T-helper 2 cell treated with Interferon-gamma antibody and Interleukin-4, amounts not matched to agents 5 μg/mL and 100 μg/mL, for 36 hours (primary cell): Measurements from ENCODE around the gene STOX1.
A peak's percentile ranks its signal among the peaks of the same experiment; 100 is the strongest.
"Not testable (repeated sequence)": the region's sequence is repeated elsewhere in the genome, so short reads cannot be mapped to it uniquely, and the experiment has no call there.

ENCODE experiments used
- DNase-seq: peaks from one replicate; pipeline ENCODE4 v3.0.0; 2021; ENCODE audit warnings: low spot score
- H3K27ac Mint-ChIP-seq: one replicate; pipeline ENCODE4 v1.8.0; 2021; ENCODE audit warnings: mild to moderate bottlenecking, mixed read lengths
- H3K27me3 Mint-ChIP-seq: one replicate; pipeline ENCODE4 v1.8.0; 2021; ENCODE audit warnings: low read depth, mixed read lengths
- H3K36me3 Mint-ChIP-seq: one replicate; pipeline ENCODE4 v1.8.0; 2021; ENCODE audit warnings: low read depth, mixed read lengths
- H3K4me1 Mint-ChIP-seq: one replicate; pipeline ENCODE4 v1.8.0; 2021; ENCODE audit warnings: low read depth, mixed read lengths
- H3K4me3 Mint-ChIP-seq: one replicate; pipeline ENCODE4 v1.8.0; 2022; ENCODE audit warnings: mild to moderate bottlenecking, moderate library complexity, mixed read lengths
- H3K9me3 Mint-ChIP-seq: one replicate; pipeline ENCODE4 v1.8.0; 2021; ENCODE audit warnings: mixed read lengths

The STOX1 gene

GRCh38 chr10:68877482-68878110, 50.3 kb downstream of the STOX1 start:
- Mint-ChIP-seq H3K9me3 (no peaks in the 10 kb centered on the region), H3K36me3 (no peaks in the 10 kb centered on the region), H3K27ac (no peak overlapping the region), H3K27me3 (peaks cover 11% of the 10 kb centered on the region), H3K4me3 (no peak overlapping the region), H3K4me1 (no peaks in the 10 kb centered on the region)
- DNase-seq, result no peak

- peaks cover 11% of the 10 kb centered on the region for H3K27me3 Mint-ChIP-seq
- no peak overlapping the region for H3K4me3 Mint-ChIP-seq
- H3K36me3 Mint-ChIP-seq, result no peaks in the 10 kb centered on the region
- no peaks in the 10 kb centered on the region for H3K9me3 Mint-ChIP-seq
- no peak for DNase-seq
- no peaks in the 10 kb centered on the region for H3K4me1 Mint-ChIP-seq
- H3K27ac Mint-ChIP-seq, result no peak overlapping the region
Observed at GRCh38 chr10:68878496-68878895, 51.2 kb downstream of the STOX1 start.

DNA sequence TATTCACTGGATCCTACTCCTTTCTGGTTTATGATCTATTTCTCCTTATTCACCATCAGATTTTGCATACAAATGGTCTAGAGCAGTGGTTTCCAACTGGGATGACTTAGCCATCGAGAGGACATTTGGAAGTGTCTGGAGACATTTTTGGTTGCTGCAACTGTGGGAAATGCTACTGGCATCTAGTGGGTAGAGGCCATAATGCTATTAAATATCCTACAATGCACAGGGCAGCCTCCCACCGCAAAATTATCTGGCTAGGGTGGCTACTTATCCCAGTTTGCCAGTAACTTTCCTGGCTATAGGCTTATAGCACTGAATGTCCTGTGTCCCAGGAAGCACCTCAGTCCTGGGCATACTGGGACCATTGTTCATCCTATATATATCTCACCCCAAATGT, 52.3 kb downstream of the STOX1 start:
- peaks cover 11% of the 10 kb centered on the region for H3K27me3 Mint-ChIP-seq
- no peak for DNase-seq
- H3K36me3 Mint-ChIP-seq, result no peaks in the 10 kb centered on the region
- H3K4me1 Mint-ChIP-seq, result no peaks in the 10 kb centered on the region
- H3K4me3 Mint-ChIP-seq, result no peak overlapping the region
- no peaks in the 10 kb centered on the region for H3K9me3 Mint-ChIP-seq
- H3K27ac Mint-ChIP-seq, result no peak overlapping the region

DNA sequence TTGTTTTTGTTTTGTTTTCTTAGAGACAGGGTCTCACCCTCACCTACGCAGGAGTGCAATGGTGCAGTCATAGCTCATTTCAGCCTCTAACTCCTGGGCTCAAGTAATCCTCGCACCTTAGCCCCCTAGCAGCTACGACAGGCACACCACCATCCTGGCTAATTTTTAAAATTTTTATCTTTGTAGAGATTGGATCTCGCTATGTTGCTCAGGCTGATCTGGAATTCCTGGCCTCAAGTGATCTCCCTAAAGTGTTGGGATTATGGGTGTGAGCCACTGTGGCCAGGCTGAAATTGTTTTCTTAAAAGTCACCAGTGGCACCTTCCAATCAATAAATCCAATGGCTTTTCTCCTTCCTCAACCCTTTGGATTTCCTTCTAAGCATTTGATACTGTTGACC, 52.9 kb downstream of the STOX1 start:
- Mint-ChIP-seq H3K4me1 (no peaks in the 10 kb centered on the region), H3K4me3 (no peak overlapping the region), H3K27ac (no peak overlapping the region), H3K9me3 (no peaks in the 10 kb centered on the region), H3K27me3 (peaks cover 11% of the 10 kb centered on the region), H3K36me3 (no peaks in the 10 kb centered on the region)
- no peak for DNase-seq

GRCh38 chr10:68895041-68895440, 67.7 kb downstream of the STOX1 start:
- Mint-ChIP-seq H3K27ac (no peak overlapping the region), H3K9me3 (no peaks in the 10 kb centered on the region), H3K36me3 (no peaks in the 10 kb centered on the region), H3K4me1 (peaks cover 10% of the 10 kb centered on the region), H3K27me3 (peaks cover 5% of the 10 kb centered on the region), H3K4me3 (no peak overlapping the region)
- no peak for DNase-seq

- Mint-ChIP-seq H3K27me3 (peaks cover 3% of the 10 kb centered on the region), H3K4me3 (no peak overlapping the region), H3K27ac (no peak overlapping the region), H3K9me3 (no peaks in the 10 kb centered on the region), H3K4me1 (peaks cover 21% of the 10 kb centered on the region), H3K36me3 (peaks cover 5% of the 10 kb centered on the region)
- DNase-seq, result no peak
Observed at GRCh38 chr10:68897336-68897741, 70.0 kb downstream of the STOX1 start.

DNA sequence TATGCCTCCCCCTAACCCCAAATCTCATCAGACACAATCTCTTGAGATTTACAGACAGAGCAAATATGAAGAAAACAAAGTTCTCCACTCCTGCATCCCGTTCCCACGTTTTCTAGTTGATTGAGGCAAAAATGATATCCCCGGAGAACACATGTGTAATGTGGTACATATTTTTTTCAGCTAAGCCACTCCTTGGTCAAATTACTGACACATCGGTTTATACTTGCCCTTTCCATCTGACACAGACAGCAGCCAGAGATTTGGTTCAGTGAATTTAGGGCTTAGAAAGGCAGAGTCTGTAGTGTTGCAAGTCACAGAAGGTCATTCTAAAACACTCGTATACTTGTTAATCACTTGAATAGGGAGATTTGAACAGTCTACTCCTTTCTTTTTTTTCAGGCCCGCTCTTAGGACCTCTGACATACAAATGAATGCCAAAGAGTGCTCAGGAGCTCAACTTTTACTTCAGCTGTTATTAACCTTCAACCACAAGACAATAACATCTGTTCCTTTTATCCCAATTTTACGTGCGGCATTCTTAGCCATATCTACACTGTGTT, 71.9 kb downstream of the STOX1 start:
- no peak for DNase-seq
- Mint-ChIP-seq H3K36me3 (peaks cover 14% of the 10 kb centered on the region), H3K27ac (peak overlapping the region; percentile 3), H3K27me3 (no peaks in the 10 kb centered on the region), H3K4me1 (peaks cover 31% of the 10 kb centered on the region), H3K9me3 (no peaks in the 10 kb centered on the region), H3K4me3 (peak overlapping the region; percentile 1)

DNA sequence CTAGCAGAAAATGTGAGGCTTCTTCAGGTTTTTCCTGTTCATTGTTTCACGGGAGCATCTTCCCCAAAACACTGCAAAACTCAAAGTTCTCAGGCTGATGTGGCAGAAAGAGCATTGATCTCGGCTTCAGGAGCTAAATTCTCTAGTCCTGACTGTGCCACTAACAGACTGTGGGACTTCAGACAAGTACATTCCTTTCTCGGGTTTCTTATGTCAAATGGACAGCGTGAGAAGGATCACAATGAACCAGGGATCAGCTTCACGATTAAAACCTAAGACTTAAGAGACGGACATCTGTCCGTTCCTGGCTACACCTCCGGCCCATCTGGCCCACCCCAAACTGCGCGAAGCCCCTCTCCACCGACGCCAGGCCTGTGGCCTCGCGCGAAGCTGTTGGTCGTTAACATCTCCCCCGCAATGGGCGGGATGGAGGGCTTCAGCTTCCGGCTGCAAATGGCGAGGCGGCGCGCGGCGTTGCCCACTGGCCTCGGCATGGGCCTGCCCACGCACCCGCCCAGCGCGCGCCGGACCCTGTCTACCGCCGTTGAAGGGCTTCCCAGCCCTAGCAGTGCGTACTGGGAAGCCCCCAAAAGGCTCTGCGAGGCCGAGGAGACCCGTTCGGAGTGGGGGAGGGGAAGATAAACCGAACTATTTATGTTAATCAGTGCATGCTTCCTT, 73.2 kb downstream of the STOX1 start:
- Mint-ChIP-seq H3K4me3 (peak overlapping the region; percentile 90), H3K9me3 (no peaks in the 10 kb centered on the region), H3K4me1 (peaks cover 35% of the 10 kb centered on the region), H3K27me3 (no peaks in the 10 kb centered on the region), H3K27ac (peak overlapping the region; percentile 99), H3K36me3 (peaks cover 21% of the 10 kb centered on the region)
- DNase-seq, result peak; percentile 81

DNA sequence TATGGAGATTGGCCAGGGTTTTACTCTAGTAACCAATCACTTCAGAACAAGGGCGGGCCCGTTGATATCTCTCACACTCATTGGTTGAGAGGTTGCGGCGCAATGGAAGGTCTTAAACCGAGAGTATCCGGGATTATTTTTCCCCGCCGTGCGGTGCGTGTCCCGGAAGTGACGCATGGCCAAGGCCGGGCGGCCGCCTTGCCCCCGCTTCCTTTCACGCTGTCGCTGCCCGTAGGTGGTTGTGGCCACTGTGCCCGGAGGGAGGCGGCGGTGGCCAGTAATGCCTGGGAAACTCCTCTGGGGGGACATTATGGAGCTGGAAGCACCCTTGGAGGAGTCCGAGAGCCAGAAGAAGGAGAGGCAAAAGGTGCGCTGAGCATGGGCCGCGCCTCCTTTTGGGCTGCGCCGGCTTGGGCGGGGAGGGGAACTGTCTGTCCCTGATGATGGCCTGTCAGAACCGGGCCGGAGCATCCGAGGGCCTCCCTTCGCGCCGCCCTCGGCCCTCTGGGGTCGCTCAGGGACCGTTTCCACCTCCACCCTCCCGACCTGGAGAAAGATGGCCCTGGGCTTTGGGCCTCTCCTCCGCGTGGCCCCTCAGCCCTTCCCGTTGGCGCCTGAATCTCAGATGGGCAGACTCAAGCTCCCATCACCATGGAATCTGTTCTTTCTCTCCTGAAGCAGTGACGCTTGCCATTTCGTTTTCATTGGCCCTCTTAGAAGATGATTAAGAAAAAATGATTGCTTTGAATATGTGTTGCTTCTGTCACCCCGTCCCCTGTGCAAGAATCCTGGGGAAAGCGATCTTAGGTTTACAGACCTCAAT, 74.0 kb downstream of the STOX1 start, which contains the start of gene DDX50:
DDX50 (plus strand) TSS at position 211 of the 823 bp plus-strand sequence; CDS start at position 281, 70 bp downstream.
- peaks cover 23% of the 10 kb centered on the region for H3K36me3 Mint-ChIP-seq

GRCh38 chr10:68902382-68902781, 75.1 kb downstream of the STOX1 start:
- H3K9me3 Mint-ChIP-seq, result no peaks in the 10 kb centered on the region
- H3K4me1 Mint-ChIP-seq, result peaks cover 45% of the 10 kb centered on the region
- H3K36me3 Mint-ChIP-seq, result peaks cover 34% of the 10 kb centered on the region
- peak overlapping the region; percentile 24 for H3K27ac Mint-ChIP-seq
- peak overlapping the region; percentile 90 for H3K4me3 Mint-ChIP-seq
- no peaks in the 10 kb centered on the region for H3K27me3 Mint-ChIP-seq
- no peak for DNase-seq

More for the DNA sequence above, 74.0 kb downstream of the STOX1 start, which contains the start of gene DDX50:
- Mint-ChIP-seq H3K9me3 (no peaks in the 10 kb centered on the region), H3K4me1 (peaks cover 39% of the 10 kb centered on the region), H3K27ac (peak within 1 kb of the TSS; percentile 99), H3K4me3 (peak within 1 kb of the TSS; percentile 90), H3K27me3 (no peaks in the 10 kb centered on the region)
- peak; percentile 98 for DNase-seq

DNA sequence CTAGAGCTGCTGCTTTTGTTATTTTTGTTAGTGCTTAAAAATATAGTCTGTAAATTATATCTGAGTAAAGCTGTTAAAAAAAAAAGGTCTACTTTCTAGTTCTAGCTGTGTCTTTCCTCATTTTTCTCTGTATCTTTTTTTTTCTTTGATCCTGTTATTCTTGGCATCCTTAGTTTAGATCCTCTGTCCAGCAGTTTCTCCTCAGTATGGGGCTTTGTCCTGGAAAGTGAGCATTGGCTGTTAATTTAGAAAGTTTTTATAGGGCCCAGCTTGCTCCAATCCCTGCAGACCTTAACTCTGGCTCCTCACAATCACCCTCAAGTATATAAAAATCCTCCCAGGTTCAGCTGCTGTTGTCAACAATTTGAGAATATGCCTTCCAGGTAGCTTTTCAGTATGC, 97.3 kb downstream of the STOX1 start:
- H3K27ac Mint-ChIP-seq, result no peak overlapping the region
- no peaks in the 10 kb centered on the region for H3K27me3 Mint-ChIP-seq
- peaks cover 32% of the 10 kb centered on the region for H3K36me3 Mint-ChIP-seq
- H3K4me3 Mint-ChIP-seq, result no peak overlapping the region
- DNase-seq, result no peak
- H3K4me1 Mint-ChIP-seq, result peaks cover 5% of the 10 kb centered on the region
- H3K9me3 Mint-ChIP-seq, result no peaks in the 10 kb centered on the region

DNA sequence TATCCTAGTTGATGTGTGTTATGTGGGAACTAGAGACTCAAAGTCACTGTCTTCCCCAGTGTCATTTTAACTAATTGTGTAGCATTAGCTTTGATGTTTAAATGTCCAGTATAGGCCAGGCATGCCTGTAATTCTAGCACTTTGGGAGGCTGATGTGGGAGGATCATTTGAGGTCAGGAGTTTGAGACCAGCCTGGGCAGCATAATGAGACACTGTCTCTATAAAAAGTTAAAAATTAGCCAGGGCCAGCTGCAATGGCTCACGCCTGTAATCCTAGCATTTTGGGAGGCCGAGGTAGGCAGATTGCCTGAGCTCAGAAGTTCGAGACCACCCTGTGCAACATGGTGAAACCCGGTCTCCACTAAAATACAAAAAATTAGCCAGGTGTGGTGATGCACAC, 98.2 kb downstream of the STOX1 start:
- H3K4me3 Mint-ChIP-seq, result no peak overlapping the region
- H3K9me3 Mint-ChIP-seq, result no peaks in the 10 kb centered on the region
- peaks cover 33% of the 10 kb centered on the region for H3K36me3 Mint-ChIP-seq
- peaks cover 5% of the 10 kb centered on the region for H3K4me1 Mint-ChIP-seq
- no peak overlapping the region for H3K27ac Mint-ChIP-seq
- no peaks in the 10 kb centered on the region for H3K27me3 Mint-ChIP-seq
- no peak for DNase-seq

DNA sequence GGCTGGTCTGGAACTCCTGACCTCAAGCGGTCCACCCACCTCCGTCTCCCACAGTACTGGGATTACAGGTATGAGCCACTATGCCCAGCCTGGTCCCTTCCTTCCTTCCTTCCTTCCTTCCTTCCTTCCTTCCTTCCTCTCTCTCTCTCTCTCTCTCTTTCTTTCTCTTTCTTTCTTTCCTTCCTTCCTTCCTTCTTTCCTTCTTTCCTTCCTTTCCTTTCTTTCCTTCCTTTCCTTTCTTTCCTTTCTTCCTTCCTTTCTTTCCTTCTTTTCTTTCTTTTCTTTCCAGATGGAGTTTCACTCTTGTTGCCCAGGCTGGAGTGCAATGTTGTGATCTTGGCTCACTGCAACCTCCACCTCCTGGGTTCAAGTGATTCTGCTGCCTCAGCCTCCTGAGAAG, 101.8 kb downstream of the STOX1 start:
- H3K9me3 Mint-ChIP-seq, H3K27me3 Mint-ChIP-seq, H3K4me1 Mint-ChIP-seq, DNase-seq, H3K4me3 Mint-ChIP-seq, H3K27ac Mint-ChIP-seq: not testable (repeated sequence)
- H3K36me3 Mint-ChIP-seq, result peaks cover 36% of the 10 kb centered on the region

- not testable (repeated sequence) for H3K4me1 Mint-ChIP-seq, H3K9me3 Mint-ChIP-seq, H3K27me3 Mint-ChIP-seq, H3K27ac Mint-ChIP-seq, DNase-seq, H3K4me3 Mint-ChIP-seq
- peaks cover 34% of the 10 kb centered on the region for H3K36me3 Mint-ChIP-seq
Observed at GRCh38 chr10:68929888-68930287, 102.6 kb downstream of the STOX1 start.
